ENCODE data around the gene FOSL2.
A peak's percentile ranks its signal among the peaks of the same experiment; 100 is the strongest.

The FOSL2 gene

GRCh38 chr2:28397043-28397381 lies 4.4 kb downstream of the FOSL2 start:
- no peak for DNase-seq

- DNase-seq = no peak
These were observed 5.6 kb downstream of the FOSL2 start for GRCh38 chr2:28398101-28398834.

GRCh38 chr2:28399289-28399688 lies 6.6 kb downstream of the FOSL2 start:
- DNase-seq = no peak

DNA sequence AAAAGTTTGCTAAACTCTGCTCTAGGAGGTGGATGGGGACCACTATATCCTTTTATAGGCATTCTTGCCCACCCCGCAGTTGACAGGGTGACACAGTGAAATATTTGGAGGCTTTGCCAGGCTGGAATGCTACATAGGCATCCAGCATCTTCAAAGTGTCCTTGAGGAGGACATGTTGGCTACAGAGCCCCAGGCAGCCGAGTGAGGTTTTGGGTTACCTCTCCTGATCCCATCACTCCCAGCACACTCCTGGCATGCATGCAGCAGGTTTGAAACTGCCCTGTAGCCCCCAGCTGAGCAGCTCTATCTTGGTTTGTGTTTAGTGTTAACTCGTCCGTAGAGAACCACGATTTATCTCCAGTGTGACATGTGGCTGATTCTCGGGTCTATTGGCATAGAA lies 7.3 kb downstream of the FOSL2 start:
- no peak for DNase-seq

DNA sequence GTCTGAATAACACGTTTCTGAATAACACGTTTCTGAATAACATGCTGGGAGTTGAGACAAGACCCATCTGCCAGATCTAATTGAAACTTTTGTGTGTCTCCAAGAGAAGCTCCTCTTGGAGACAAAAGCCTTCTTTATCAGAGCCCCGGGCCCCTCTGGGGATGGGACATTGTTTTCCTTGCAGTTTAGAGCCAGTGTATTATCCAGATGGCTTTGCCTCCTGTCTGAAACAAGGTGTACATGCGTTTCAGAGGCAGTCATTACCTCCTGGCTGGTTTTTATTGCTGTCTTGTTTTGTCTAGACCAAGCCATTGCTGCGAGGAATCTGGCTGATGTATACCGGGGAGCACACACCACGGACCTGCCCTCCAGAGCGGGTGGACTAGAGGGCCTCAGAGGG lies 7.8 kb downstream of the FOSL2 start:
- DNase-seq = no peak

- no peak for DNase-seq
These were observed 8.3 kb downstream of the FOSL2 start for GRCh38 chr2:28400921-28401320.

DNA sequence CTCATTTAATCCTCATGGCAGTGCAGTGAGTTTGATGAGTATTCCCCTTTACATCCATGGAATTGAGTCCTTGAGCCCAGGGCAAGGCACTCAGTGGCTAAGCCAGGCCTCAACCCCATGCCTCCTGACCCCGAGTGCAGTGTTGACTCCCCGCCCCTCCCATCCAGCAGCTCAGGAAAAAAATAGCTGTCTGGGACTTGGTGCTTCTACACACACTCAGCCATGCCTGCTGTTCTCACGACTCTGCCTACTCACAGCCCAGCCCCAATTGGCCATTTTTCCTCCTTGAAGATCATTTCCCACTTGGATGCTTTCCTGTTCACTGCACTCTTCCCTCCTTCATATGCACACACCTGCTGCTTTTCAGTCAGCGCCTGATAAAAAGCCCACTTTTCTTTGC lies 8.8 kb downstream of the FOSL2 start:
- DNase-seq = no peak

- no peak for DNase-seq
These were observed 9.4 kb downstream of the FOSL2 start for GRCh38 chr2:28401948-28402550.

- DNase-seq = no peak
These were observed 10.8 kb downstream of the FOSL2 start for GRCh38 chr2:28403370-28403956.

DNA sequence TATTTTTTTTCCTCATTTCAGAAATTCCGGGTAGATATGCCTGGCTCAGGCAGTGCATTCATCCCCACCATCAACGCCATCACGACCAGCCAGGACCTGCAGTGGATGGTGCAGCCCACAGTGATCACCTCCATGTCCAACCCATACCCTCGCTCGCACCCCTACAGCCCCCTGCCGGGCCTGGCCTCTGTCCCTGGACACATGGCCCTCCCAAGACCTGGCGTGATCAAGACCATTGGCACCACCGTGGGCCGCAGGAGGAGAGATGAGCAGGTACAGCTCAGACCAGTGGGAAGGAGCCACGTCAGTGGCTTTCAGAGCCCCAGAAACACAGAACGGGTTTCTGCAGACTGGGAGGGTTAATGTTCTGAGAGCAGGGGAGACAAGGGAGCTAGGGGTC lies 11.4 kb downstream of the FOSL2 start:
- no peak for DNase-seq

- no peak for DNase-seq
These were observed 12.9 kb downstream of the FOSL2 start for GRCh38 chr2:28405537-28405936.

DNA sequence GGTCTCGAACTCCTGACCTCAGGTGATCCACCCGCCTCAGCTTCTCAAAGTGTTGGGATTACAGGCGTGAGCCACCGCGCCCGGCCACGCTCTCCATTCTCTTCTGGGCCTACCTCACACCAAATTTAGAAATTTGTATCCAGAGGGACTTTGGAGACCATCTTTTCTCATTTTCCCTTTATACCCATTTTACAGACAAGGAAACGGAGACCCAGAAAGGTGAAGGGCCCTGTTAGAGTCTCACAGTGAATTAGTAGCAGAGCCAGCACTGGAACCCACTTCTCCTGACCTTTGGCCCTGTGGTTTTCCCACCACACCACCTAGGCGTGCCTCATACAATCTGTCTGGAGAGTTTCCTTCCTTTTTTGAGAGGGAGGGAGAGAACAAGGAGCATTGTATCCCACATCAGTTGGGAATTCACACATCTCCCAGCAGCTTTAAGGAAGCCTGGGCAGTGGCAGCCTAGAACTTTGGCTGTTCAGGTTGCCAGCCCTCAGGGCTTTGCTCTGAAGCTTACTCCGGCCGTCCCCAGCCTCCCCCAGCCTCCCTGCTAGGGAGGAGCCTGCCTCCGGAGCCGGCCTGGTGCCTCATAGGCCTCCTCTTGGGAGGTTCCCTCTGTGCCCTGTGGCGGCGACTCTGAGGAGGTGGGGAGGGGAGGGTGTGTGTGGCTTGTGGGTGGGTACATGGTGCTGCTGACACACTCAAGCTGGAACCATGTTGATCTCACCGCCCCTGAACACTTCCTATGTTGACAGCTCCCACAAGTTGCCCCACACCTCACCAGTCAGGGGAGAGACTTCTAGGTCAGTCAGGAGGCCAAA lies 13.8 kb downstream of the FOSL2 start:
- DNase-seq = peak; percentile 62

DNA sequence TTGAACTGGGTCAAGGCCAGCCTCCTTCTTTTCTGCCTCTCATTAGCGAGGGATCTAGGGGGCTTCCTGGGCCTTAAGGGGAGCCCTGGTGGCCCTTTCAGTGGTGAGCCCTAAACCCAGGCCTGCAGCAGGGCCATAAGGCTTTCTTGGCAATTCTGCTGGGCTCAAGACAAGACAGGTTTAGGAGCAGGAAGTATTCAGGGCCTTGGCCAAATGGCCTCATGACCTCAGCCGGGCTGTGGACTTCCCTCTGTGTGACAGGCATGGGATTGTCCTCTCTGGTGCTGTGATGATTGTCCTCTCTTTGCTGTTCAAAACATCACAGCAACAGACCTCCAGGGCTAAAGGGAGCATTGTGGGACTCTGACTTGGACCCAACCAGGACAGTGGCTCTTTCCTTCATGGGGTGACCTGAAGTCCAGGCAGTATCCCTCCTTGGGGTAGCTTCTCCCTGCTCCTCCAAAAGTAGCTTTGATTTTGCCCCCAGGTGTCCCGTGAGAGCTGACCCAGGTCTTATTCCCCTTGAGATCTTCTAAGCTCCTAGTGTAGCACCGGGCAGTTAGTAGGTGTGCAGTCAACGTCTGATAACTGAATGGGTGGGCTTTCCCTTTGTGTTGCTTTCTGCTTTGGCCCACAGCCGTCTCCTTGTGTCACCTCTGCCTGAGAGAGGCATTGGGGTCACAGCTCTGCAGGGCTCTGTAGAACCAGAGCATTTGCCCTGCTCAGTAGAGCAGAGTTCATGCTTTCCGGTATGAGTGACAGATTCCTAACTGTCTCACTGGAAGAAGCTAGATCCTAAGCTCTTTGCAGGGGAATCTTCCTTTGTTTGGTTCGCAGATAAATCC lies 14.7 kb downstream of the FOSL2 start:
- DNase-seq = no peak

DNA sequence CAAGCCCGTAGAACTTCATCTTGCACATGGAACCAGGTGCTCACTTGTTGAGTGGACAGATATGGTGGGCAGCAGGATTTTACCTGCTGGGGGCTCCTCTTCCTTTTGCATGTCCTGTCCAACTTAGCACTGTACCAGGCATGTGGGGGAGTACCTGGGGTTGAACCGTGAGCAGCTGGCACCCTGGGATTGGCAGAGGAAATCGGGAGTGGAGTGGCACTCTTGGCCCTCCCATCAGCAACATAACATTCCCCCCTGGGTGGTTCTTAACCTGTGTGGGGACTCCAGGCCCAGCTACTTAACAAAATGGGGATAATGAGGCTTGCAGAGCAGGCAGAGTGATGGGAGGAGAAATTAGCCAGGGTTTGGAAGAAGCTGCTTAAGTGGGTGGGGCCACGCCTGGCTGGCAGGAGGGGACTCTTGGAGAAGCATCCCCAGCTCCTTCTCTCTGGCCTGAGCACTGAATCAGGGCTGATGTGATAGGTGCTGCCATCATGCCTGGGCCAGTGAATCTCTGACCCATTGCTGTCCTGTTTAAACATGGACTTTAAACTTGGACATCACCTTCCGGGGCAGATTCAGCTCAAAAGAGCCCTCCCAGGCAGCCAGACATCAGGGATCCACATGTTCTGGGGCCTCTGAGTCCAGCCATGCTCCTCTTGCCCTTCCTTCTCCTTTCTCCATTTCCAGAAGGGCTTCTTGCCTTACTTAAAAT lies 15.5 kb downstream of the FOSL2 start:
- DNase-seq = no peak

GRCh38 chr2:28408764-28409599 lies 16.3 kb downstream of the FOSL2 start:
- DNase-seq = peak; percentile 67

- no peak for DNase-seq
These were observed 18.6 kb downstream of the FOSL2 start for GRCh38 chr2:28411166-28411755.

GRCh38 chr2:28411956-28412609 lies 19.4 kb downstream of the FOSL2 start:
- no peak for DNase-seq

DNA sequence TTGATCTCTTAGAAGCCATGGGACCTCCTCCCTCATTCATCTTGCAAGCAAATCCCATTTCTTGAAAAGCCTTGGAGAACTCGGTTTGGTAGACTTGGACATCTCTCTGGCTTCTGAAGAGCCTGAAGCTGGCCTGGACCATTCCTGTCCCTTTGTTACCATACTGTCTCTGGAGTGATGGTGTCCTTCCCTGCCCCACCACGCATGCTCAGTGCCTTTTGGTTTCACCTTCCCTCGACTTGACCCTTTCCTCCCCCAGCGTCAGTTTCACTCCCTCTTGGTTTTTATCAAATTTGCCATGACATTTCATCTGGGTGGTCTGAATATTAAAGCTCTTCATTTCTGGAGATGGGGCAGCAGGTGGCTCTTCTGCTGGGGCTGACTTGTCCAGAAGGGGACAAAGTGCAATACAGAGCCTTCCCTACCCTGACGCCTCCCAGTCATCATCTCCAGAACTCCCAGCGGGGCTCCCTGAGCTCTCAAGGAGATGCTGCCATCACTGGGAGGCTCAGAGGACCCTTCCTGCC lies 20.0 kb downstream of the FOSL2 start:
- DNase-seq = no peak

DNA sequence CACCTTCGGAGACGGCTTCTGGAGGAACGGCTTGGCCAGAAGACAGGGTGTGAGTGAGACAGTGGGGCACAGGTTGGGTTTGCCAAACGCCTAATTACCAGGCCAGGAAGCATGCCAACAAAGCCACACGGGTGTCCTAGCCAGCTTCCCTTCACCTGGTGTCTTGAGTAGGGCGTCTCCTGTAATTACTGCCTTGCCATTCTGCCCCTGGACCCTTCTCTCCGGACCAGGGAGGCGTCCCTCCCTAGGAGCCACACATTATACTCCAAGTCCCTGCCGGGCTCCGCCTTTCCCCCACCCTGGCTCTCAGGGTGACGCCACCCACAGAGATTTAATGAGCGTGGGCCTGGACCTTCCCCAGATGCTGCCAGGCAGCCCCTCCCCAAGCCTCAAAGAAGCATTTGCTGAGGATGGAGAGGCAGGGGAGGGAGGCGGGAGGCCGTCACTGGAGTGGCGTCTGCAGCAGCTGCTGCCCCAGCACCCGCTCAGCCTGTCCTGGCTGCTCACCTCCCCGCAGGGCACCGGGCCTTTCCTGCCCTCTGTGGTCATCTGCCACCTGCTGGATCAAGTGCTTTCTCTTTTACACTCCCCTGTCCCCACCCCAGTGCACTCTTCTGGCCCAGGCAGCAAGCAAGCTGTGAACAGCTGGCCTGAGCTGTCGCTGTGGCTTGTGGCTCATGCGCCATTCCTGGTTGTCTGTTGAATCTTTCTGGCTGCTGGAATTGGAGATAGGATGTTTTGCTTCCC lies 20.7 kb downstream of the FOSL2 start:
- DNase-seq = no peak

Data from T-helper 9 cell (primary cell).